Left lung (tissue), 10 donors: ENCODE measurements around the gene CASP4. TPM values are rescaled to one million over a fixed set of nuclear protein-coding genes. Genes with fewer than 3 reads are reported as not detected.
A peak's percentile ranks its signal among the peaks of the same experiment; 100 is the strongest.
"Not testable (repeated sequence)": the region's sequence is repeated elsewhere in the genome, so short reads cannot be mapped to it uniquely, and the experiment has no call there.

Experiments used
- ATAC-seq: fragments of 200-7000 bp; cut with Tn5 transposase; one replicate; pipeline ENCODE4 v1.9.1; 2020; ENCODE audit warnings: moderate library complexity
- DNase-seq, 4 donors: peaks; one replicate each; pipeline ENCODE4 v3.0.0-alpha.2; 2013 to 2020
- H3K27ac ChIP-seq, 2 donors: fragments of 200-600 bp; sonication (generic) in 1 of 2; one replicate each; pipeline versions ENCODE4 v1.5.0 to v1.8.0; 2020 to 2021
- H3K27me3 ChIP-seq, 2 donors: fragments of 200-600 bp; sonication (generic) in 1 of 2; one replicate each; pipeline versions ENCODE4 v1.5.0 to v1.8.0; 2020 to 2021
- H3K36me3 ChIP-seq, 2 donors: fragments of 200-600 bp; sonication (generic) in 1 of 2; one replicate each; pipeline versions ENCODE4 v1.5.0 to v1.8.0; 2020 to 2021
- H3K4me1 ChIP-seq, 2 donors: fragments of 200-600 bp; one replicate each; pipeline ENCODE4 v1.8.0; 2021
- H3K4me3 ChIP-seq, 2 donors: fragments of 200-600 bp; sonication (generic) in 1 of 2; one replicate each; pipeline versions ENCODE4 v1.5.0 to v1.8.0; 2020 to 2021; ENCODE audit warnings: mild to moderate bottlenecking in 1 of 2
- H3K9me3 ChIP-seq, 2 donors: fragments of 200-600 bp; sonication (generic) in 1 of 2; one replicate each; pipeline versions ENCODE4 v1.5.0 to v1.8.0; 2020 to 2021
- intact Hi-C, 2 donors: fragments of 100-400 bp; cut with DNase I; formaldehyde crosslinking; loops; one replicate each; pipeline versions ENCODE4 v1.11.2 to v1.14.2; 2022
- polyA plus RNA-seq, 6 donors: library from polyadenylated mRNA; unstranded; fragments of 120-200 nt; gene quantifications; one replicate each; pipeline ENCODE4 v1.2.1, GENCODE V29; 2013; ENCODE audit not compliant: insufficient read length in 6 of 6
- total RNA-seq, 2 donors: library from RNA; stranded (reverse); fragmentation: NEBNext Ultra II Directional; extraction: Animal tissue kit (Norgen Biotek cat#: 25700); gene quantifications; one replicate each; pipeline ENCODE4 v1.2.1, GENCODE V29; 2021
- TF ChIP-seq, protein P1 (sequence below), 2 donors: fragments of 200-600 bp; sonication (generic) in 1 of 2; IDR thresholded peaks; one replicate each; pipeline versions ENCODE4 v1.5.0 to v1.8.0; 2021; ENCODE audit warnings: antibody characterized with exemption in 2 of 2
- donor health status: DM: no; HTN: yes; CAD: no.
- donor health status: DM: no; HTN: no; CAD: no.

Gene CASP4
- total and polyA plus RNA-seq, 8 donors, result 62.6 to 103 (median 87.1) TPM

GRCh38 chr11:104946907-104947306, 21.5 kb downstream of the CASP4 start:
- Histone ChIP-seq H3K27me3 (no peaks in the 10 kb centered on the region), H3K4me1 (peaks cover 0 to 13% of the 10 kb centered on the region in 2 donors), H3K36me3 (peaks cover 0 to 99% of the 10 kb centered on the region in 2 donors), H3K27ac (no peak overlapping the region), H3K9me3 (no peaks in the 10 kb centered on the region), H3K4me3 (no peak overlapping the region)
- intact Hi-C loops, result no loop called here
- ATAC-seq (peak; percentile 75), DNase-seq (no peak)
- TF ChIP-seq, protein P1, sequence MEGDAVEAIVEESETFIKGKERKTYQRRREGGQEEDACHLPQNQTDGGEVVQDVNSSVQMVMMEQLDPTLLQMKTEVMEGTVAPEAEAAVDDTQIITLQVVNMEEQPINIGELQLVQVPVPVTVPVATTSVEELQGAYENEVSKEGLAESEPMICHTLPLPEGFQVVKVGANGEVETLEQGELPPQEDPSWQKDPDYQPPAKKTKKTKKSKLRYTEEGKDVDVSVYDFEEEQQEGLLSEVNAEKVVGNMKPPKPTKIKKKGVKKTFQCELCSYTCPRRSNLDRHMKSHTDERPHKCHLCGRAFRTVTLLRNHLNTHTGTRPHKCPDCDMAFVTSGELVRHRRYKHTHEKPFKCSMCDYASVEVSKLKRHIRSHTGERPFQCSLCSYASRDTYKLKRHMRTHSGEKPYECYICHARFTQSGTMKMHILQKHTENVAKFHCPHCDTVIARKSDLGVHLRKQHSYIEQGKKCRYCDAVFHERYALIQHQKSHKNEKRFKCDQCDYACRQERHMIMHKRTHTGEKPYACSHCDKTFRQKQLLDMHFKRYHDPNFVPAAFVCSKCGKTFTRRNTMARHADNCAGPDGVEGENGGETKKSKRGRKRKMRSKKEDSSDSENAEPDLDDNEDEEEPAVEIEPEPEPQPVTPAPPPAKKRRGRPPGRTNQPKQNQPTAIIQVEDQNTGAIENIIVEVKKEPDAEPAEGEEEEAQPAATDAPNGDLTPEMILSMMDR (IDR thresholded peaks at IDR 0.05), result peak; percentile 45 to 49

- Histone ChIP-seq H3K27me3 (no peaks in the 10 kb centered on the region), H3K9me3 (no peaks in the 10 kb centered on the region), H3K36me3 (peaks cover 0 to 72% of the 10 kb centered on the region in 2 donors), H3K27ac (no peak overlapping the region), H3K4me1 (peaks cover 0 to 13% of the 10 kb centered on the region in 2 donors), H3K4me3 (no peak overlapping the region)
- TF ChIP-seq, protein P1 (IDR thresholded peaks at IDR 0.05), result no peak
- intact Hi-C loops, result no loop called here
- DNase-seq (no peak), ATAC-seq (no peak)
Observed at GRCh38 chr11:104944076-104944475, 24.3 kb downstream of the CASP4 start.

- ATAC-seq (no peak), DNase-seq (no peak)
- Histone ChIP-seq H3K4me3 (no peak overlapping the region), H3K9me3 (no peaks in the 10 kb centered on the region), H3K4me1 (peaks cover 0 to 13% of the 10 kb centered on the region in 2 donors), H3K27ac (no peak overlapping the region), H3K27me3 (no peaks in the 10 kb centered on the region), H3K36me3 (peaks cover 0 to 67% of the 10 kb centered on the region in 2 donors)
- intact Hi-C loops, result no loop called here
- TF ChIP-seq, protein P1 (IDR thresholded peaks at IDR 0.05), result no peak
Observed at GRCh38 chr11:104943561-104943960, 24.8 kb downstream of the CASP4 start.

DNA sequence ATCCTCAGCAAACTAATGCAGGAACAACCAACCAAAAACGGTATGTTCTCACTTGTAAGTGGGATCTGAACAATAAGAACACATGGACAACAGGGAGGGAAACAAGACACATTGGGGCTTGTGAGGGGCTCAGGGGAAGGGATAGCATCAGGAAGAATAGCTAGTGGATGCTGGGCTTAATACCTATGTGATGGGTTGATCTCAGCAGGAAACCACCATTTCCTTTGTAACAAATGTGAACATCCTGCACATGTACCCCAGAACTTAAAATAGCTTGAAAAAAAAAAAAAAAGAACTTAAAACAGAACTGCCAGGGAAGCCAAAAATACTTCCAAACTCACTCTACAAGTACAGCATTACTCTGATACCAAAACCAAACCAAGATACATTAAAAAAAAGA, 33.8 kb downstream of the CASP4 start:
- H3K9me3 ChIP-seq, result peaks cover 0 to 2% of the 10 kb centered on the region in 2 donors
- TF ChIP-seq, protein P1 (IDR thresholded peaks at IDR 0.05), result no peak
- DNase-seq, result no peak
- H3K4me1 ChIP-seq, result no peaks in the 10 kb centered on the region
- no peaks in the 10 kb centered on the region for H3K36me3 ChIP-seq
- no peak for ATAC-seq
- intact Hi-C loops, result no loop called here
- H3K27ac ChIP-seq, result no peak overlapping the region
- H3K4me3 ChIP-seq, result no peak overlapping the region
- no peaks in the 10 kb centered on the region for H3K27me3 ChIP-seq

GRCh38 chr11:104934073-104934472, 34.3 kb downstream of the CASP4 start:
- H3K27ac ChIP-seq, H3K4me3 ChIP-seq, H3K27me3 ChIP-seq, H3K36me3 ChIP-seq, H3K9me3 ChIP-seq, H3K4me1 ChIP-seq, ATAC-seq, DNase-seq, intact Hi-C loops: not testable (repeated sequence)

DNA sequence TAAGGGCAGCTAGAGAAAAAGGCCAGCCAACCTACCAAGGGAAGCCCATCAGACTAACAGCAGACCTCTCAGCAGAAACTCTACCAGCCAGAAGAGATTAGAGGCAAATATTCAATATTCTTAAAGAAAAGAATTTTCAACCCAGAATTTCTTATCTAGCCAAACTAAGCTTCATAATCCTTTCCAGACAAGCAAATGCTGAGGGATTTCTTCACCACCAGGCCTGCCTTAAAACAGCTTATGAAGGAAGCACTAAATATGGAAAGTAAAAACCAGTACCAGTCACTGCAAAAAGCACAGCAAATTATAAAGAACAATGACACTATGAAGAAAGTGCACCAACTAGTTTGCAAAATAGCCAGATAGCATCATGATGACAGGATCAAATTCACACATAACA, 39.6 kb downstream of the CASP4 start:
- DNase-seq, result no peak
- intact Hi-C loops, result no loop called here
- Histone ChIP-seq H3K9me3 (peaks cover 0 to 11% of the 10 kb centered on the region in 2 donors), H3K27me3 (no peaks in the 10 kb centered on the region), H3K36me3 (no peaks in the 10 kb centered on the region), H3K4me1 (no peaks in the 10 kb centered on the region), H3K4me3 (no peak overlapping the region), H3K27ac (no peak overlapping the region)
- no peak for ATAC-seq
- TF ChIP-seq, protein P1 (IDR thresholded peaks at IDR 0.05), result no peak
